Measurements from ENCODE around the gene RNF112. TPM values are rescaled to one million over a fixed set of nuclear protein-coding genes. Genes with fewer than 3 reads are reported as not detected.

Gene RNF112
- total and polyA plus RNA-seq, 2 of the 8 experiments (the other 6 are each of a cell fraction or from before 2014, with no cell fraction given), result 1.1 to 2.2 TPM

GRCh38 chr17:19454074-19454473, 43.0 kb downstream of the RNF112 start (continued):
- TF ChIP-seq JUND (IDR thresholded peaks at IDR 0.05; ENCODE audit: low read length), result no peak
- TF ChIP-seq RAD21 (IDR thresholded peaks at IDR 0.05 in 1 of 2, conservative IDR thresholded peaks at IDR 0.05 in 1 of 2; ENCODE audit: low read depth in 2 of 2, low read length in 2 of 2), result no peak

All from H1 (cell line).